GM12872 (cell line): ENCODE data around the gene ASXL2.

Experiments used
- TF ChIP-seq, protein P1 (sequence below): IDR thresholded peaks from 3 replicates; pipeline ENCODE4 v1.5.1; 2011; ENCODE audit warnings: low read depth, mild to moderate bottlenecking, low read length, moderate library complexity; ENCODE audit not compliant: insufficient read depth

Gene ASXL2

DNA sequence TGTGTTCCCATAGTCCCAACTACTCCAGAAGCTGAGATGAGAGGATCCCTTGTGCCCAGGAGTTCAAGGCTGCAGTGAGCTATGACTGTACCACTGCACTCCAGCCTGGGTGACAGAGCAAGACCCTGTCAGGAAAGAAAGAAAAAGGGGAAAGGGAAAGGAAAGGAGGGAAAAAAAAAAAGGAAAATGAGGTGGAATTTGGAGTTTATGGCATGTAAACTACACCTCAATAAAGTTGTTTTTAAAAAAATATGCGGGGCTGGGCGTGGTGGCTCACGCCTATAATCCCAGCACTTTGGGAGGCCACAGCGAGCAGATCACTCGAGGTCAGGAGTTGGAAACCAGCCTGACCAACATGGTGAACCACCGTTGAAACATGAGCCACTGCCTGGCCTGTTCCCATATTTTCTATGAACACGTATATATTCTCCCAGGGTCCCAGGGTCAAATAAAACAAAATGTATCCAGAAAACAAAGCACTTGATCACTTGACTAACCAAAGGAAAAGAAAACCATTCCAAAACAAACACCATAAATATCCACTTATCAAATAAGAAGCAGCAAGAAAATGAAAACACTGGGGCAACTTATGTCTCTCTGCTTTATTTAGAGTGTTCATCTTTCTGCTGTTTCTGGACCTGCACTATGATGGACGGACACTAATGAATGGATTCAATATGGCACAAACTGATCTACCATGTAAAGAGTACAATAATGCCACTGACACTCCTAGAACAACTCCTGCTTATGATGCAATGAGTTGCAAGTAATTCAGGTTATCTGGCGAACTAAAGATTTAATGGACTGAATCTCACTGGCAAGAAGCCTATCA, 56.8 kb downstream of the ASXL2 start:
- TF ChIP-seq, protein P1, sequence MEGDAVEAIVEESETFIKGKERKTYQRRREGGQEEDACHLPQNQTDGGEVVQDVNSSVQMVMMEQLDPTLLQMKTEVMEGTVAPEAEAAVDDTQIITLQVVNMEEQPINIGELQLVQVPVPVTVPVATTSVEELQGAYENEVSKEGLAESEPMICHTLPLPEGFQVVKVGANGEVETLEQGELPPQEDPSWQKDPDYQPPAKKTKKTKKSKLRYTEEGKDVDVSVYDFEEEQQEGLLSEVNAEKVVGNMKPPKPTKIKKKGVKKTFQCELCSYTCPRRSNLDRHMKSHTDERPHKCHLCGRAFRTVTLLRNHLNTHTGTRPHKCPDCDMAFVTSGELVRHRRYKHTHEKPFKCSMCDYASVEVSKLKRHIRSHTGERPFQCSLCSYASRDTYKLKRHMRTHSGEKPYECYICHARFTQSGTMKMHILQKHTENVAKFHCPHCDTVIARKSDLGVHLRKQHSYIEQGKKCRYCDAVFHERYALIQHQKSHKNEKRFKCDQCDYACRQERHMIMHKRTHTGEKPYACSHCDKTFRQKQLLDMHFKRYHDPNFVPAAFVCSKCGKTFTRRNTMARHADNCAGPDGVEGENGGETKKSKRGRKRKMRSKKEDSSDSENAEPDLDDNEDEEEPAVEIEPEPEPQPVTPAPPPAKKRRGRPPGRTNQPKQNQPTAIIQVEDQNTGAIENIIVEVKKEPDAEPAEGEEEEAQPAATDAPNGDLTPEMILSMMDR, result no peak

GRCh38 chr2:25819597-25820039, 58.7 kb downstream of the ASXL2 start:
- TF ChIP-seq, protein P1, result no peak

DNA sequence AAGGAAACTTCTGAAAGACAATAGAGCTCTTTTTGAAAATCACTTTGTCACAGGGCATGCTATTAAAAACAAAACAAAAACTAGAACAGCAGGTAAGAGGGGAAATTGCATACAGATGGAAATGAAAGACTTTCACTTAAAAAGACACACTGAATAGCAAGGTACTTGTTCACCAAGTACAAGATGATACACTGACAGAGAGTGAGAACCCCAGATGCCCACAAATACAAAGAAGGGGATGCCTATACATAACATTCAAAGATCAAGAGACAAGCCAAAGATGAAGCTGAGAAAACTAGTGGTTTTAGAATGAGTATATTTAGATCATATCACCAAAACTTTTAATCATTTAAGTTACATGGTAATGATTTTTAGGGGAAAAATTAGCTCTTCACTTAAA, 60.7 kb downstream of the ASXL2 start:
- TF ChIP-seq, protein P1, result no peak

DNA sequence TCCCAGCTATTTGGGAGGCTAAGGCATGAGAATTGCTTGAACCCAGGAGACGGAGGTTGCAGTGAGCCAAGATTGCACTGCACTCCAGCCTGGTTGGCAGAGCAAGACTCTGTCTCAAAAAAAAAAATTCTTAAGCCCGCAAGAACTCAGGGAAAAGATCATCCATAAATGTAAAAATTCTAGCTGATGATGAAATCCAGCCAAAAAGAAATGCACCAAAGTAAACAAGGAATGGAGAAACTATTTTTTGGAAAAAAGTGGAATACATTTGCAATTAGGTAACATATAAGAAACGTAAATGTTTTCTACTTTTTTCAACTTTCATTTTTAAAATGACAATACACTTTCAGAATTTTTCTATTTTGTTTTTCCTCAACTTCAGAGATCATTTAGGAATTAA, 61.3 kb downstream of the ASXL2 start:
- TF ChIP-seq, protein P1, result no peak

- TF ChIP-seq, protein P1, result no peak
Observed at GRCh38 chr2:25816249-25816648, 62.0 kb downstream of the ASXL2 start.

- TF ChIP-seq, protein P1, result no peak
Observed at GRCh38 chr2:25814681-25815080, 63.6 kb downstream of the ASXL2 start.

DNA sequence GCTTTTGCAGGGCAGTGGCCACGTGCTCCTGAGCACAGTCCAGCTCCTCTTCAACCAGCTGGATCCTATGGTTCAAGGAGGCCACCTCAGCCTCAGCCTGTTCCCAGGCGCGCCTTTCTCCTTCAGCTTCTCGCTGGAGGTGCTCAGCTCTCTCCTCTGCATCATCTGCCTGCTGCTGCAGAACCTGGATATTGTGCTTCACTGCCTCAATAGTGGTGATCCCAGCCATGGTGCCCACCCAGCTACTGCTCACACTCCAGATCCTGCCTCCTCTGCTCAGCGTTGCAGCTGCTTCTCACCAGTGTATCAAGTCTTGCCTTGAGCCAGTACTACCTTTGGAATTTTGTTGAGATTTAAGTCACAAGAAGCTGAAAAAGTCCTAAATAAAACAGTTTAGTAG, 67.9 kb downstream of the ASXL2 start:
- TF ChIP-seq, protein P1, result no peak
